Activated CD4-positive, alpha-beta T cell treated with anti-CD3 and anti-CD28 coated beads for 1 hour (primary cell): ENCODE measurements around the gene PMPCB.

ENCODE experiments used
- DNase-seq: peaks from one replicate; pipeline ENCODE4 v3.0.0-alpha.2; 2020

Gene PMPCB

GRCh38 chr7:103325744-103326143 is 28.5 kb downstream of the PMPCB start:
- no peak for DNase-seq

GRCh38 chr7:103336761-103337160 is 39.5 kb downstream of the PMPCB start:
- DNase-seq = no peak

GRCh38 chr7:103338864-103339263 is 41.6 kb downstream of the PMPCB start:
- DNase-seq = no peak

GRCh38 chr7:103341466-103341865 is 44.2 kb downstream of the PMPCB start:
- DNase-seq = no peak

GRCh38 chr7:103343332-103343731 is 46.1 kb downstream of the PMPCB start:
- no peak for DNase-seq

- peak; percentile 24 for DNase-seq
These were observed 46.7 kb downstream of the PMPCB start for GRCh38 chr7:103343758-103344452.

GRCh38 chr7:103344453-103345149 is 47.4 kb downstream of the PMPCB start, which contains the start of gene DNAJC2:
Gene DNAJC2, minus strand, starts transcription at chr7:103344767. Its CDS starts 145 bp downstream, at chr7:103344622.
- DNase-seq = peak; percentile 75

GRCh38 chr7:103346396-103346795 is 49.2 kb downstream of the PMPCB start:
- DNase-seq = no peak

- peak; percentile 73 for DNase-seq
These were observed 50.5 kb downstream of the PMPCB start, which contains the start of gene PSMC2 for GRCh38 chr7:103347507-103348267. Gene PSMC2, plus strand, starts transcription at chr7:103347643. Its CDS starts 69 bp downstream, at chr7:103347712.

- DNase-seq = no peak
These were observed 51.2 kb downstream of the PMPCB start for GRCh38 chr7:103348452-103348851.

GRCh38 chr7:103348959-103349358 is 51.7 kb downstream of the PMPCB start:
- no peak for DNase-seq

- DNase-seq = no peak
These were observed 52.6 kb downstream of the PMPCB start for GRCh38 chr7:103349805-103350204.
